HEK293T (cell line): ENCODE data around the gene MED26.

Experiments
- CTCF ChIA-PET: fragments of 350-600 bp; formaldehyde crosslinking; extraction: SDS; loops from one replicate; lab custom pipeline; 2021; ENCODE audit warnings: antibody characterized with exemption, inconsistent platforms; lab: Yijun Ruan, JAX
- POLR2A ChIA-PET: fragments of 350-600 bp; formaldehyde crosslinking; extraction: SDS; loops from one replicate; lab custom pipeline; 2020; ENCODE audit warnings: antibody characterized with exemption, inconsistent platforms; lab: Yijun Ruan, JAX
- DNase-seq: peaks from one replicate; pipeline ENCODE4 v3.0.0; 2012; ENCODE audit warnings: mixed read lengths; ENCODE audit errors: extremely low spot score
- ARNT ChIP-seq: fragments of 450-650 bp; IDR thresholded peaks from 2 replicates; pipeline ENCODE4 v1.6.1; 2017; ENCODE audit warnings: mild to moderate bottlenecking
- BHLHE40 ChIP-seq: fragments of 450-650 bp; IDR thresholded peaks from 2 replicates; pipeline ENCODE4 v1.6.1; 2016; ENCODE audit warnings: mild to moderate bottlenecking, moderate library complexity, borderline replicate concordance
- CTBP1 ChIP-seq: fragments of 450-650 bp; IDR thresholded peaks from 2 replicates; pipeline ENCODE4 v1.6.1; 2016; ENCODE audit warnings: borderline replicate concordance
- ELF4 ChIP-seq: fragments of 450-650 bp; IDR thresholded peaks from 2 replicates; pipeline ENCODE4 v1.6.1; 2017; ENCODE audit warnings: antibody characterized with exemption
- FOXA1 ChIP-seq: fragments of 450-650 bp; IDR thresholded peaks from 2 replicates; pipeline ENCODE4 v1.6.1; 2016; ENCODE audit warnings: mild to moderate bottlenecking
- FOXK2 ChIP-seq: fragments of 450-650 bp; IDR thresholded peaks from 2 replicates; pipeline ENCODE4 v1.6.1; 2016; ENCODE audit warnings: mild to moderate bottlenecking
- FOXM1 ChIP-seq: fragments of 450-650 bp; IDR thresholded peaks from 2 replicates; pipeline ENCODE4 v1.6.1; 2017; ENCODE audit warnings: mild to moderate bottlenecking, borderline replicate concordance
- HDGF ChIP-seq: fragments of 450-650 bp; IDR thresholded peaks from 2 replicates; pipeline ENCODE4 v1.6.1; 2017; ENCODE audit warnings: antibody characterized with exemption, borderline replicate concordance
- L3MBTL2 ChIP-seq: fragments of 450-650 bp; conservative IDR thresholded peaks from 2 replicates; pipeline ENCODE4 v1.6.1; 2016; ENCODE audit warnings: mild to moderate bottlenecking
- LEF1 ChIP-seq: fragments of 450-650 bp; IDR thresholded peaks from 2 replicates; pipeline ENCODE4 v1.6.1; 2017; ENCODE audit warnings: mild to moderate bottlenecking, borderline replicate concordance
- NFRKB ChIP-seq: fragments of 450-650 bp; IDR thresholded peaks from 2 replicates; pipeline ENCODE4 v1.6.1; 2016; ENCODE audit warnings: mild to moderate bottlenecking, moderate library complexity
- PKNOX1 ChIP-seq: fragments of 450-650 bp; IDR thresholded peaks from 2 replicates; pipeline ENCODE4 v1.6.1; 2016
- SP1 ChIP-seq: fragments of 450-650 bp; IDR thresholded peaks from 2 replicates; pipeline ENCODE4 v1.6.1; 2017
- SUZ12 ChIP-seq: fragments of 450-650 bp; IDR thresholded peaks from 2 replicates; pipeline ENCODE4 v1.6.1; 2016; ENCODE audit warnings: mild to moderate bottlenecking
- TARDBP ChIP-seq: fragments of 450-650 bp; IDR thresholded peaks from 2 replicates; pipeline ENCODE4 v1.6.1; 2016
- ZNF384 ChIP-seq: fragments of 450-650 bp; IDR thresholded peaks from 2 replicates; pipeline ENCODE4 v1.6.1; 2016

MED26 gene

GRCh38 chr19:16532440-16533234 is 95.4 kb downstream of the MED26 start:
- POLR2A ChIA-PET: interaction anchor here (1.3 kb wide), 1 partner anchor 9 kb away, joined by 3 read pairs; no protein-coding TSS in a partner anchor
- TF ChIP-seq HDGF: no peak
- no peak for TF ChIP-seq PKNOX1
- no peak for TF ChIP-seq ZNF384
- TF ChIP-seq CTBP1: no peak
- no peak for TF ChIP-seq TARDBP
- TF ChIP-seq SUZ12: no peak
- TF ChIP-seq BHLHE40: no peak
- no peak for TF ChIP-seq L3MBTL2
- TF ChIP-seq SP1: no peak
- TF ChIP-seq LEF1: no peak
- TF ChIP-seq NFRKB: no peak
- no peak for TF ChIP-seq ELF4
- TF ChIP-seq FOXA1: no peak
- no peak for TF ChIP-seq ARNT
- no peak for TF ChIP-seq FOXM1
- no peak for TF ChIP-seq FOXK2
- DNase-seq: no peak
- CTCF ChIA-PET: no interaction called here

- no peak for DNase-seq
- TF ChIP-seq LEF1: no peak
- TF ChIP-seq ARNT: no peak
- TF ChIP-seq ELF4: no peak
- TF ChIP-seq FOXA1: no peak
- TF ChIP-seq CTBP1: no peak
- no peak for TF ChIP-seq HDGF
- no peak for TF ChIP-seq BHLHE40
- TF ChIP-seq NFRKB: no peak
- TF ChIP-seq FOXM1: no peak
- no peak for TF ChIP-seq ZNF384
- TF ChIP-seq PKNOX1: no peak
- TF ChIP-seq L3MBTL2: no peak
- no peak for TF ChIP-seq SUZ12
- TF ChIP-seq TARDBP: no peak
- CTCF ChIA-PET: no interaction called here
- POLR2A ChIA-PET: interaction anchor here (1.3 kb wide), 1 partner anchor 10 kb away, joined by 3 read pairs; no protein-coding TSS in a partner anchor
These were observed 96.7 kb downstream of the MED26 start for GRCh38 chr19:16531380-16531669.

- no peak for TF ChIP-seq ZNF384
- TF ChIP-seq SUZ12: no peak
- no peak for TF ChIP-seq FOXM1
- no peak for TF ChIP-seq ELF4
- TF ChIP-seq L3MBTL2: no peak
- no peak for TF ChIP-seq FOXA1
- TF ChIP-seq ARNT: no peak
- no peak for TF ChIP-seq SP1
- no peak for TF ChIP-seq TARDBP
- TF ChIP-seq NFRKB: no peak
- TF ChIP-seq PKNOX1: no peak
- no peak for TF ChIP-seq CTBP1
- TF ChIP-seq LEF1: no peak
- no peak for TF ChIP-seq BHLHE40
- TF ChIP-seq FOXK2: no peak
- no peak for TF ChIP-seq HDGF
- ChIA-PET POLR2A (no interaction called here), CTCF (interaction anchor here (0.5 kb wide), 1 partner anchor 76 kb away, joined by 3 read pairs; no protein-coding TSS in a partner anchor)
- DNase-seq: no peak
These were observed 97.2 kb downstream of the MED26 start for GRCh38 chr19:16530540-16531379.

GRCh38 chr19:16529466-16530144 is 98.4 kb downstream of the MED26 start:
- TF ChIP-seq SUZ12 (no peak), SP1 (no peak), BHLHE40 (no peak), TARDBP (no peak), LEF1 (no peak), PKNOX1 (no peak), ARNT (no peak), NFRKB (no peak), HDGF (no peak), ZNF384 (no peak), FOXK2 (no peak), FOXM1 (no peak), ELF4 (no peak)
- POLR2A ChIA-PET: no interaction called here
- DNase-seq: no peak
- CTCF ChIA-PET: no interaction called here
